22Rv1 (cell line): Measurements from ENCODE around the gene PIKFYVE.
"Not testable (repeated sequence)": the region's sequence is repeated elsewhere in the genome, so short reads cannot be mapped to it uniquely, and the experiment has no call there.

Experiments used
- H3K27ac ChIP-seq: fragments of 450-650 bp; 2 replicates; pipeline ENCODE4 v1.5.1; 2017
- CTCF ChIP-seq: fragments of 450-650 bp; IDR thresholded peaks from 2 replicates; pipeline ENCODE4 v1.5.1; 2017; ENCODE audit warnings: mild to moderate bottlenecking
- ZFX ChIP-seq: fragments of 450-650 bp; IDR thresholded peaks from 2 replicates; pipeline ENCODE4 v1.6.1; 2017; ENCODE audit warnings: antibody characterized with exemption, borderline replicate concordance

PIKFYVE gene

GRCh38 chr2:208329485-208329884 lies 63.4 kb downstream of the PIKFYVE start:
- TF ChIP-seq ZFX (no peak), CTCF (no peak)
- H3K27ac ChIP-seq = no peak overlapping the region

- H3K27ac ChIP-seq = no peak overlapping the region
- no peak for TF ChIP-seq ZFX
- TF ChIP-seq CTCF = no peak
Measured at GRCh38 chr2:208334230-208334629, 68.2 kb downstream of the PIKFYVE start.

GRCh38 chr2:208346756-208347155 lies 80.7 kb downstream of the PIKFYVE start:
- TF ChIP-seq ZFX (no peak), CTCF (no peak)
- H3K27ac ChIP-seq = no peak overlapping the region

GRCh38 chr2:208350610-208351009 lies 84.6 kb downstream of the PIKFYVE start:
- TF ChIP-seq ZFX (no peak), CTCF (no peak)
- no peak overlapping the region for H3K27ac ChIP-seq

- TF ChIP-seq CTCF (no peak), ZFX (no peak)
Measured at GRCh38 chr2:208352644-208353567, 86.9 kb downstream of the PIKFYVE start.

GRCh38 chr2:208354964-208355381 lies 88.9 kb downstream of the PIKFYVE start:
- H3K27ac ChIP-seq = no peak overlapping the region
- no peak for TF ChIP-seq ZFX
- no peak for TF ChIP-seq CTCF

More at GRCh38 chr2:208352644-208353567, 86.9 kb downstream of the PIKFYVE start:
- H3K27ac ChIP-seq = no peak overlapping the region

- H3K27ac ChIP-seq = not testable (repeated sequence)
Measured at GRCh38 chr2:208356420-208356819, 90.4 kb downstream of the PIKFYVE start.
